OCI-M1 (cell line): ENCODE results near the gene CSNK1G2.

ENCODE experiments used
- DNase-seq: peaks from one replicate; lab custom pipeline; 2025; lab: John Stamatoyannopoulos, UW

CSNK1G2 gene

DNA sequence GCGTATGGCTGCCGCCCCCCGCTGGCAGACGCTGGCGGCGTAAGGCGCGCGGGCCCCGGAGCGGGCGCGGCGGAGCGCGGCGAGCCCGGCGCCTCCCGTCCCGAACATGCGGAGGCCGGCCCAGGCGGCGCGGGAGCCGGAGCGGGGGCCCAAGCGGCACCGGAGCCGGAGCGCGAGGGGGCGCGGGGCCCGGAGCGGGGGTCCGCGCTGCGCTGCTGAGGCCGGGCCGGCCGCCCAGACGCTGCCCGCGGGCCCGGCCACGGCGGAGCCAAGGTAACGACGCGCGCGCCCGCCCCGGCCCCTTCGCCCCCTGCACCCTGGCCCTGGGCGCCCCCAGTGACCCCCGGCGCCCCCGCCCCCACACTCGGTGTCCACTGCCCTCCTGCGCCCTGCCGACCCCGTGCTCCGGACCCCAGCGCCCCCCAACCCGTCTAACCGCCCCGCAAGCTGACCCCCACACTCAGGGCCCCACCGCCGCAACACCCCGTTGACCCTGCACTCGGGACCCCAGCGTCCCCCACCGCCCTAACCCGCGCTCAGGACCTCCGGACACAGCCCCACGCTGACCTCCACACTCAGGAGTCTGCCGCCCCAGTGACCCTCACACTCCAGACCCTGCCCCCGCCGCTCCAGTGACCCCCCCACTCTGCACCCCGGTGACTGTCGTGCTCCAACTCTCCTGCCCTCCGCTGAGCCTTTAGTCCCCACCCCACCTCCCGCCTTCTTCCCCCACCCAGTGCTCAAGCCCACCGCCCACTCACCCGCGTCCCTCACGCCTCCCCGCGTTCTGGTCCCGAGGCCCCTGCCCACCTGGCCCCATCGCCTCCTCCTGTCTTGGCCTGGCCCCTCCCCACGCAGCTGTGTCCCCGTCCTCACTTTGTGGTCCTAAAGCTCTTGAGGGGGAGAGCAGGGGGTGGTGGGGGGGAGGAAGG, at the start of gene CSNK1G2:
CSNK1G2 (plus strand) TSS at position 27 of the 932 bp plus-strand sequence. CDS start 28,601 bp downstream, outside the sequence.
- peak; percentile 29 for DNase-seq

DNA sequence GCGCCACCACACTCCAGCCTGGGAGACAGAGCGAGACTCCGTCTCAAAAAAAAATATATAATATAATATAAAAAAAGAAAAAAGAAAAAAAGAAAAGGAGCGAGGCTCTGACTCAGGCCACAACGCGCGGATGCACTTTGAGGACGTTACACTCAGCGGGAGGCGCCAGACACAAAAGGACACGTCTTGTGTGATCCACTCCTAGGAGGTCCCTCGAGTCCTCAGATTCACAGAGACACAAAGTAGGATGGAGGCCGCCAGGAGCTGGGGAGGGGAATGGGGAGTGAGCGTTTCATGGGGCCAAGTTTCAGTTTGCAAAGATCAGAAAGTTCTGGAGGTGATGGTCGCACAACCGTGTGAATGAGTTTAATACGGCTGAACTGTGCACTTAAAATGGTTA, 47.2 kb upstream of the CSNK1G2 start:
- no peak for DNase-seq

DNA sequence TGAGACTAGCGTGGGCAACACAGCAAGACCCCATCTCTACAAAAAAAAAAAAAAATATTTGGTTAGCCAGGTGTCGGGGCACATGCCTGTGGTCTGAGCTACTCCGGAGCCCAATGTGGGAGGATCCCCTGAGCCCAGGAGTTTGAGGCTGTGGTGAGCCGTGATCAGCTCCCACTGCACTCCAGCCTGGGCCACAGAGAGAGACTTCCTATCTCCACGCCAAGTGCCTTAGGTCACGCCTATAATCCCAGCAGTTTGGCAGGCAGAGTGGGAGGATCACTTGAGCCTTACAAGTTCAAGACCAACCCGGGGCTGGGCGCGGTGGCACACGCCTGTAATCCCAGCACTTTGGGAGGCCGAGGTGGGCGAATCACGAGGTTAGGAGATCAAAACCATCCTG, 44.5 kb upstream of the CSNK1G2 start:
- DNase-seq = no peak

DNA sequence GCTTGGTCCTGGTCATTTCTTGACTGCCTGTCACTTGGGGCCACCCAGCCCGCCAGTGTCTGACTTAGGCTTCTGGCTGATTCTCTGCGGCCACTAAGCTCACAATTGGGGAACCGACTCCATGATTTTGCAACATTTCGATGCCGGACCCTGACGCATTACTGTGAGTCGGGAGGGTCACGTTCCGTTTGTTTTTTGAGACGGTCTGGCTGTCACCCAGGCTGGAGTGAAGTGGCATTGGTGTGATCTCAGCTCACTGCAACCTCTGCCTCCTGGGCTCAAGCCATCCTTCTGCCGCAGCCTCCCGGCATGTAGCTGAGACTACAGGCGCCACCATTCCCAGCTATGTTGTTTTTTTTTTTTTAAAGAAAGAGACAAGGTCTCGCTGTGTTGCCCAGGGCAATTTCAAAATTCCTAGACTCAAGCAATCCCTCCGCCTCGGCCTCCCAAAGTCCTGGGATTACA, 39.0 kb upstream of the CSNK1G2 start:
- no peak for DNase-seq

DNA sequence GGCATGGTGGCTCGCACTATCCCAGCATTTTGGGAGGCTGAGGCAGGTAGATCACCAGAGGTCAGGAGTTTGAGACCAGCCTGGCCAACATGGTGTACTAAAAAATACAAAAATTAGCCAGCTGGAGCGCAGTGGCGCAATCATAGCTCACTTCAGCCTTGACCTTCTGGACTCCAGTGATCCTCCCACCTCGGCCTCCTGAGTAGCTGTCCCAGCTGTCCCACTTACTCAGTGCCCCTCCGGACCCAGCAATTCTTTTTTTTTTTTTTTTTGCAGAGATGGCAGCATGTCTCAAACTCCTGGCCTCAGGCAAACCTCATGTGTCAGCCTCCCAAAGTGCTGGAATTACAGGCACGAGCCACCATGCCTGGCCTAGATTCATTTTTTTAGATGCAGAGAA, 38.0 kb upstream of the CSNK1G2 start:
- DNase-seq = no peak

DNA sequence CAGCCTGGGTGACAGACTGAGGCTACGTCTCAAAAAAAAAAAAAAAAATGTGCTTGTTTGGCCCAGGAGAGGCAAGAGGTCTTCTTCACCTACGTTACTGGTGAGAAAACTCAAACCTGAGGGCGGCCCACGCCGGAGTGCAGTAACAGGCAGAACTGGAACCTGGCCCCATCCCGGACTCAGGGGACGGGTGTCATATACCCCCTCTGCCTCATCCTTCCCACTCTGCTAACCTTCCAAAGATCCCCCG, 36.2 kb upstream of the CSNK1G2 start:
- no peak for DNase-seq

DNA sequence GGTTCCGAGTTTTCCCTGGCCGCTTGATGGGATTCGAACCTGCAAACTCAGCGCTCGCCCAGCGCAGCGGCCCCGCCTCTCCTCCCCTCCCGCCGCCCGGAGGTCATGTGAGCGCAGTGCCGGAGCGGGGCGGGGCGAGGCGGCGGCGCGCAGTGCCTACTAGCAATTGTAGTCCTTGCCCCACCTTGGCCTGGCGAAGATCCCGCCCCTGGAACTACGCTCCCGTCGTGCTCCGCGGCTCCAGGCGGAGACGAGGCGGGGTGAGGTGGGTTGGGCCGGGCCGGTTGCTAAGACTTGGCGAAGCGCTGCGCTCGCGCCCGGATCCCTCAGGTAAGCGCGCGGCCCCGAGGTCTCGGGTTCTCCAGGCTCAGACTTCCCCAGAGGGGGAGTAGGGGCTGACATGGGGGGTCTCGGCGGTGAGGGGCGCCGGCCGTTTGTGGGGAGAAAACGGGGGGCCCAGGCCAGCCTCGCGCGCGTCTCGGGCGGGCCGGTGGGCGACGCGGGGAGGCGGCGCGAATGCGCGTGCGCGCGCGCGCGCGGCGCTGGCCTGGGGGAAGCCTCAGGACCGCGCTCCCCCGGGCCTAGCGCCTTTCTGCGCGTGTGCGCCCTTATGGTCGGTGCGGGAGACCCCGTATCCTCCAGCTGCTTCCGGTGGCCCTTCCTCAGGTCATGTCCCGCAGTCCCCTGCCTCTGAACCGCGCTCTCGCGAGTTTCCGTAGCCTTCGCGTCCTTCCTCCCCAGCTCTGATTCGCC, 35.7 kb upstream of the CSNK1G2 start, which contains the start of the genes ADAT3 and SCAMP4:
ADAT3 (plus strand) TSS at position 290 of the 753 bp plus-strand sequence. CDS start 6,649 bp downstream, outside the sequence.
SCAMP4 (plus strand) TSS at position 290 of the 753 bp plus-strand sequence. CDS start 9,621 bp downstream, outside the sequence.
- peak; percentile 97 for DNase-seq

DNA sequence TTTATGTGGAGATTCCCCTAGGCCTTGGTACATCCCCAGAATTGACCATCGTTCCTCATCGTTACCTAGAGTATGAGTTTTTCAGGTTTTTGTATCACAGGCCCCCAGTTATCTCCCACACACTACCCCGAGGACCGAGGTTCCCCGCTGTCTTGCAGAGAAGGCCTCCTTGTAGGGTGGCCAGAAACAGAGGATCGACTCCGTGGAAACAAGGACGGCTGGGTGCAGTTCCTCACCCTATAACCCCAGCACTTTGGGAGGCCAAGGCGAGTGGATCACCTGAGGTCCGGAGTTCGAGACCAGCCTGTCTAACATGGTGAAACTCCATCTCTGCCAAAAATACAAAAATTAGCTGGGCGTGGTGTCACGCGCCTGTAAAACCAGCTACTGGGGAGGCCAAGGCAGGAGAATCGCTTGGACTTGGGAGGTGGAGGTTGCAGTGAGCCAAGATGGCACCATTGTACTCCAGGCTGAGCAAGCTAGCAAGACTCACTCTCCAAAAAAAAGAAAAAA, 35.1 kb upstream of the CSNK1G2 start:
- DNase-seq = no peak

DNA sequence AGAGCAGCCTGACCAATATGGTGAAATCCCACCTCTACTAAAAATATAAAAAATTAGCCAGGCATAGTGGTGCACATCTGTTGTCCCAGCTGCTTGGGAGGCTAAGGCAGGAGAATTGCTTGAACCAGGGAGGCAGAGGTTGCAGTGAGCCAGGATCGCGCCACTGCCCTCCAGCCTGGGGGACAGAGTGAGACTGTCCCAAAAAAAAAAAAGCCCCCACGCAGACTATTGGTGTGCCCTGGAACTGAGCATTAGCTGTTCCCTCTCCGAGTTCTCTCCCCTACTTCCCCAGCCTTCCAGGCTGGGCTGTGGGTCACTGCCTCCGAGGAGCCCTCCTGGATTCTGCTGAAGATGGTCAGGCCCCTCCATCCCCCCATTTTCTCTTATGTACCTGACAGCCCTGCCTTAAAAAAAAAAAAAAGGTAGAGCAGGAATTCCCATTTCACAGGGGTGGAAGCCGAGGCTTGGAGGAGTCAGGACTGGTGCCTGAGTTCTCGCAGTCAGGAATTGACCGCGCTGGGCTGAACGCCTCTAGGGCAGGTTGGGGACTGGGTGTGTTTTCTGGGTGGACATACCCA, 33.9 kb upstream of the CSNK1G2 start:
- DNase-seq = no peak

DNA sequence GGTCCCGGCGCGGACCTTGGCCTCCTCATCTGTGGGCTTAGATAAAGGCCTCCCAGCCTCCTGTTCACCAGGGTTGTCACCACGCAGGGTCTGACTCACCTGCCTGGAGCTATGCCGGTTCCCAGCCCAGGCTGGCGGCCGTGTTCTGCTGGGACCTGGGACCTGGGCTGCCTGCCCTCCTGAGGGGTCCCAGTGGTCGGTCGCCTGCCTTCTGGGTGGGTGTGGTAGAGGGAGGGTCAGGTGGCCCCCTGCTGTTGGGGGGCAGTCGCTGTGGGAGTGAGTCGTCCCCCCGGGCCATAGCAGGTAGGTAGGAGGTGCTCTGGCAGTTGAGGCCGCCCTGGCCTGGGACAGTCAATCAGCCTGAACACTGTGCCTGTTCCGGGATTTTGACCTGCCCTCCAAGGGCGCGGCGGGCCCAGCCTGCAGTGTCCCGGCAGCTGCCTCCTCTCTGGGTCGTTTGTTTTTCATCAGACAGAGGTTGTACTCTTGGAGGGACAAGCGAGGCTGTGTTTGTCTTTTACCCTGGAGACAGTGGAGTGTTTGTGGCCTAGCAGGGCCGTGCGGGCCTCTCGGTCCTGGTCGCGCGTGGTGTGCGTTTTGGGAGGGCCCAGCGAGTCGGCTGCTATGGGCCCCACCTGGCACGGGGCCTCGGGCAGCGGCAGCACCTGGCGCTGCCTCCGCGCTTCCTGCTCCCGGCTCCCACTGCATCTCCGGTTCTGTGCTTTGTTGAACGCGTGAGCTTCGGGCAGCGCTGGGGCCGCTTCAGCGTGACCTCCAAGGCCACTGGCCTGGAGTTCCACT, 33.2 kb upstream of the CSNK1G2 start:
- DNase-seq = no peak

DNA sequence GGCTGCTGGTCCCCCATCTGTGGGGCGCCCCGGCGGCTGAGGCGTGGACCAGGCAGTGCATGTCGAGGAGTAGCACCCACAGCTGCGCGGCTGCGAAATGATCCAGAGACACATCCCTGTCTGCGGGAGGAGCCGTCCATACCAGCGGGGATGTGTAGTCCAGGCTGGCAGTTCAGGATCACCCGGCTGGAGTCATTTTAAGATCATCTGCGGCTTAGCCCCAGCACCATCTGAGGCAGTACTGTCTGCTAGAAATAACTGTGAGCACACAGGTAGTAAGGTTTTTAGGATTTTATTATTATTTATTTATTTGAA, 32.7 kb upstream of the CSNK1G2 start:
- DNase-seq = no peak

DNA sequence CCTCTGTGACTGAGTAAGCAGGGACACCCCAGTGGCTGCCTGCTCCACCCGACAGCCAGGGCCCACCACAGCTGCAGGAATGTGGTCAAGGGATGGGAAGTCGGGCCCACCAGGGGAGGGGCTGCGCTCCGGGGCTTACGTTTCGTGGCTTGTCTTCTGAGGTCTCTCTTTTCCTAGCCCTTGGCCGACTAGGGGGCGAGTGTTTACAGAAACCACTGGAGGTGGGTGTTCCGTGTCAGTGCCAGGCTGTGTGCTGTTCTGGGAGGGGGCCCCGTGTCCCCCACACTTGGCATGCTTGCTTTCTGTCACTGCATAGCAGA, 31.3 kb upstream of the CSNK1G2 start:
- no peak for DNase-seq

DNA sequence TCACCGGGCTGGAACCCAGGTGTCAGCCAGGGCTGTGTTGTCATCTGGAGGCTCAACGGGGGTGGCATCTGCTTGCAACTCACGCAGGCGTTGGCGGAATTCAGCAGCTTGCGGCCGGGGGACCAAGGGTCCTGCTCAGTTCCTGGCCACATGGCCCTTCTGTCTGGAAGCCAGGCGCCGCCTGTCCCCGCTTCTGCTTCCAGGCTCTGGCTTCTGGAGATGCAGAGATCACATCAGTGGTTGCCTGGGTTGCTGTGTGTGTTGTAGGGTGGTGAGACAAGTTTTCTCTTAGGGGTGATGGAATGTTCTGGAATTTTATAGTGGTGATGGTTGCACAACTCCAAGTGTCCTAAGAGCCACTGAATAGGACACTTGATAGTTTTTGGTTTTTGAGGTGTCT, 30.8 kb upstream of the CSNK1G2 start:
- DNase-seq = no peak

DNA sequence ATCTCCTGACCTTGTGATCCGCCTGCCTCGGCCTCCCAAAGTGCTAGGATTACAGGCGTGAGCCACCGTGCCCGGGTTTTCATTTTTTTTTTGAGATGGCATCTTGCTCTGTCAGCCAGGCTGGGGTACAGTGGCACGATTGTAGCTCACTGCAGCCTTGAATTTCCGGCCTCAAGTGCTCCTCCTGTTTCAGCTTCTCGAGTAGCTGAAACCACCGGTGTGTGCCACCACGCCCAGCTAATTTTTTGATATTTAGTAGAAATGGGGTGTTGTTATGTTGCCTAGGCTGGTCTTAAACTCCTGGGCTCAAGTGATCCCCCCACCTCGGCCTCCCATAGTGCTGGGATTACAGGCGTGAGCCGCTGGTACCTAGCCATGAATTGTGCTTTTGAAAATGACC, 29.9 kb upstream of the CSNK1G2 start:
- no peak for DNase-seq

DNA sequence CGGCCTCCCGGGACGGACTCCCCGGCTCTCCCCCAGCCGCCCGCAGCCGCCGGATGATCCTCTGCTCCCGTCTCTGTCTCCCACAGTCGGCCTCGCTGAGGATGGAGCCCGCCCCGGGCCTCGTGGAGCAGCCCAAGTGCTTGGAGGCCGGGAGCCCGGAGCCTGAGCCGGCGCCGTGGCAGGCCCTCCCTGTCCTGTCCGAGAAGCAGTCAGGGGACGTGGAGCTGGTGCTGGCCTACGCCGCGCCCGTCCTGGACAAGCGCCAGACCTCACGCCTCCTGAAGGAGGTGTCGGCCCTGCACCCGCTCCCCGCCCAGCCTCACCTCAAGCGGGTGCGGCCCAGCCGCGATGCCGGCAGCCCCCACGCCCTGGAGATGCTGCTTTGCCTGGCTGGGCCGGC, 29.0 kb upstream of the CSNK1G2 start:
- DNase-seq = no peak

DNA sequence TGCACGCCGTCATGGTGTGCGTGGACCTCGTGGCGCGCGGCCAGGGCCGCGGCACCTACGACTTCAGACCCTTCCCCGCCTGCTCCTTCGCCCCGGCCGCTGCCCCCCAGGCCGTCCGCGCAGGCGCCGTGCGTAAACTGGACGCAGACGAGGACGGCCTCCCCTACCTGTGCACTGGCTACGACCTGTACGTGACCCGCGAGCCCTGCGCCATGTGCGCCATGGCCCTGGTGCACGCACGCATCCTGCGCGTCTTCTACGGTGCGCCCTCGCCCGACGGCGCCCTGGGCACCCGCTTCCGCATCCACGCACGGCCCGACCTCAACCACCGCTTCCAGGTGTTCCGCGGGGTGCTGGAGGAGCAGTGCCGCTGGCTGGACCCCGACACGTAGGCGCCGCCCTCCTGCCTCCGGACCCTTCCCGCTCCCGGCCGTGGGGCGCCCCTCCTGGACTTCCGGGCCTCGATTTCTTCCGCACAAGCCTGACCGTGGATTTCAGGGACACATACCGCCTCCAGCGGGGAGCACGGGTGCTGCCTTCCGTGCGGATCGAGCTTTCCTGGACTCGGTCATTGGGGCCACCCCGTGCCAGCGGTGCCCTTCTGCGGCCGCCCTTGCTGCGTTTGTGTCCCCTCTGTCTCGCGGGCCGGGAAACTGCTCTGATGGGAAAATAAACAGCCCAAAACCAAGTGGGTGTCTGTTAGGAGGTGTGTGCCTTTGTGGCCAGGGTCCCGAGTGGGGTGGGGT, 28.0 kb upstream of the CSNK1G2 start:
- no peak for DNase-seq

DNA sequence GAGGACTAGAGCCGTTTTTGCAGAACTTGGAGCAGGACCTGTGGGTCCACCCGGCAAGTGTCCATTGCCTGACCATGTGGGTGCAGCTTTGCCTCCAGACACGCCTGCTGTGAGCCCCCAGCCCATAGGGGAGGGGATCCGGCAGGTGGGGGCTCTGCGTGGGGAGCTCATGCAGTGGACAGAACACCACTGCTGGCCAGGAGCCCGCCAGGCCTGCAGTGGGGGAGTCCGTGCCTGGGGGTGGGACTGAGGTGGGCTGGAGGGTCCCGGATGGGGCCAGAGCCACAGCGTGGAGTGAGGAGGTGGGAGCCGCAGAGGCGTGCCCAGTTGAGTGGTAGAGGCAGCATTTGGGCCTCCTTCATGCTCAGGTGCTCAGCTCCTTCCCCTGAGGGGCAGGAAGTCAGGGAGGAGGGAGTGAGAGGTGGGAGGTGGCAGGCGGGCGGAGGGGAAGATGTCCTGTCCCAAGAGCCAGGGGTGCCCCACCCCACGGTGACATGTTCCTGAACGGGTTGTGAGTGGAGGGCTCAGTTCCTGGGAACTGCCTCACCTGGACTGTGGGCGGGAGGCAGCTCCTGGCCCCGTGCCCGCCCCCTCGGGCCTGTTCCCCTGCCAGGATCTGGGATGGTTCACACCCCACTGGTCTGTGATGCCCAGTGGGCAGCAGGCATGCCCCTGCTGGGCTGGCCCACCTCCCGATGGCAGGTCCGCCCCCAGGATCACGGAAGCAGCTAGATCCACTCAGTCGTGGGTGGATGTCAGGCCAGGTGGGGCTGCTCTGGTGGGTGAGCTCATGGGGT, 27.0 kb upstream of the CSNK1G2 start:
- DNase-seq = no peak

DNA sequence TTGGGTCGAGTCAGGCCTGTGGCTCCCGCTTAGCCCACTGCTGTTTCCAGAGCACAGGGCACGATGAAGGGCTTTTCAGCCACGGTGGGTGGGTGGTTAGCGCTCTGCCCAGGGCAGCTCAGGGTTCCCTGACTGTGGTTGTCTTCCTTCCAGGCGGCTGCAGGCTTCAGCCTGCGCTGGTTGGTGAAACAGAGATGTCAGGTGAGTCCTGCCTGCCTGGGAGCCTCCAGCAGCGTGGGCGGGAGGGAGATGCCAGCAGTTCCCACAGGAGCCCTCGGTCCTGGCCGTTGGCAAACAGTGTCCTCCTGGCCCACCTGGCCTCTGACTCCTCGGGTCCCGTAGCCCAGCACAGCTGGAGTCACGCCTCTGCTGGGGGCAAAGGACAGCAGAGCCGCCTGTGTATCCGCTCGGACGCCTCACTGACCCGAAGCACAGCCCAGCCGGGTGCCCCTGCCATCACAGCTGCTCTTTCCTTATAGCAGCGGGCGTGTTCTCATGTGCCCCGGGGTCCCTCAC, 26.1 kb upstream of the CSNK1G2 start:
- DNase-seq = no peak

DNA sequence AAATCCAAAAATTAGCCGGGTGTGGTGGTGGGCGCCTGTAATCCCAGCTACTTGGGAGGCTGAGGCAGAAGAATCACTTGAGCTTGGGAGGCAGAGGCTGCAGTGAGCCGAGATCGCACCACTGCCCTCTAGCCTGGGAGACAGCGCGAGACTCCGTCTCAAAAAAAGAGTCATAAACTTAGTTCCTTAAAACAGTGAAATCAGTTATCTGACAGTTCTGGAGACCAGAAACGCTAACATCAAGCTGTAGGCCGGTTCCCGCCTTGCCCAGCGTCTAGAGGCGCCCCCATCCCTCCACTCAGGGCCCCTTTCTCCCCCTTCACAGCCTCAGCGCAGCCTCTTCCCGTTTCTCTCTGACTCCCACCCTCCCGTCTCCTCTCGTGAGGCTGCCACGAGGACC, 23.8 kb upstream of the CSNK1G2 start:
- DNase-seq = no peak

DNA sequence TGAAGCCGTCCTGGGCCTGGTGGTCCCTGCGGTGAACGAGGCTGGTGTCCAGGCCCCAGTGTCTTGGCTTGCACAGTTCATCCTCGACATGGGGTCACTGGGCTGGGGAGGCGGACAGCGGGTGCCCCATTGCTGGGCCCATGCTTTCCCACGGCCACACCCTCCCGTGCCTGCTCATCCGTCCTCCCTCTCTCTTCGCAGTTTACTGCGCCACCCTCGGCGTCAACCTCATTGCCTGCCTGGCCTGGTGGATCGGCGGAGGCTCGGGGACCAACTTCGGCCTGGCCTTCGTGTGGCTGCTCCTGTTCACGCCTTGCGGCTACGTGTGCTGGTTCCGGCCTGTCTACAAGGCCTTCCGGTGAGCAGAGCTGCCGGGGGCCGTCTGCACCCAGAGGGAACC, 23.0 kb upstream of the CSNK1G2 start:
- DNase-seq = no peak
